Activated effector memory CD4-positive, alpha-beta T cell treated with Interleukin-2 at 50 U/mL for 16 hours (primary cell): Measurements from ENCODE around the gene RSAD2.
"Not testable (repeated sequence)": the region's sequence is repeated elsewhere in the genome, so short reads cannot be mapped to it uniquely, and the experiment has no call there.

ENCODE experiments used
- DNase-seq: peaks from one replicate; pipeline ENCODE4 v3.0.0-alpha.2; 2020

RSAD2 gene

GRCh38 chr2:6864923-6865345 lies 12.6 kb upstream of the RSAD2 start:
- peak; percentile 20 for DNase-seq

GRCh38 chr2:6865346-6866274 lies 12.0 kb upstream of the RSAD2 start, which contains the start of gene CMPK2:
Gene CMPK2 (minus strand): TSS chr2:6865907. CDS start chr2:6865696, 211 bp downstream.
- DNase-seq = peak; percentile 73

GRCh38 chr2:6866275-6866671 lies 11.3 kb upstream of the RSAD2 start:
- peak; percentile 27 for DNase-seq

GRCh38 chr2:6866982-6867381 lies 10.6 kb upstream of the RSAD2 start:
- DNase-seq = no peak

GRCh38 chr2:6872394-6872793 lies 5.2 kb upstream of the RSAD2 start:
- no peak for DNase-seq

- no peak for DNase-seq
Observed at GRCh38 chr2:6874032-6874431, 3.5 kb upstream of the RSAD2 start.

- no peak for DNase-seq
Observed at GRCh38 chr2:6876309-6876708, 1.3 kb upstream of the RSAD2 start.

- no peak for DNase-seq
Observed at GRCh38 chr2:6878549-6878948, 972 bp downstream of the RSAD2 start.

GRCh38 chr2:6879011-6879410 lies 1.4 kb downstream of the RSAD2 start:
- no peak for DNase-seq

GRCh38 chr2:6880200-6880733 lies 2.7 kb downstream of the RSAD2 start:
- DNase-seq = no peak

GRCh38 chr2:6881046-6881445 lies 3.5 kb downstream of the RSAD2 start:
- no peak for DNase-seq

GRCh38 chr2:6881516-6881915 lies 3.9 kb downstream of the RSAD2 start:
- DNase-seq = no peak

GRCh38 chr2:6883448-6884122 lies 6.0 kb downstream of the RSAD2 start:
- no peak for DNase-seq

GRCh38 chr2:6885551-6885950 lies 8.0 kb downstream of the RSAD2 start:
- no peak for DNase-seq

- DNase-seq = no peak
Observed at GRCh38 chr2:6885968-6886367, 8.4 kb downstream of the RSAD2 start.

GRCh38 chr2:6887751-6888192 lies 10.2 kb downstream of the RSAD2 start:
- DNase-seq = no peak

- DNase-seq = no peak
Observed at GRCh38 chr2:6888724-6889123, 11.1 kb downstream of the RSAD2 start.

GRCh38 chr2:6893876-6894482 lies 16.4 kb downstream of the RSAD2 start:
- no peak for DNase-seq

GRCh38 chr2:6896930-6897759 lies 19.6 kb downstream of the RSAD2 start:
- no peak for DNase-seq

GRCh38 chr2:6902581-6902980 lies 25.0 kb downstream of the RSAD2 start:
- DNase-seq = not testable (repeated sequence)

- no peak for DNase-seq
Observed at GRCh38 chr2:6905668-6906067, 28.1 kb downstream of the RSAD2 start.

GRCh38 chr2:6906165-6906741 lies 28.7 kb downstream of the RSAD2 start:
- no peak for DNase-seq
